Measurements from ENCODE around the gene ARID3B. TPM values are rescaled to one million over a fixed set of nuclear protein-coding genes. Genes with fewer than 3 reads are reported as not detected.

The ARID3B gene
- total RNA-seq, 4 donors from 2014 or later: 3.6 to 6.8 (median 6.7) TPM

DNA sequence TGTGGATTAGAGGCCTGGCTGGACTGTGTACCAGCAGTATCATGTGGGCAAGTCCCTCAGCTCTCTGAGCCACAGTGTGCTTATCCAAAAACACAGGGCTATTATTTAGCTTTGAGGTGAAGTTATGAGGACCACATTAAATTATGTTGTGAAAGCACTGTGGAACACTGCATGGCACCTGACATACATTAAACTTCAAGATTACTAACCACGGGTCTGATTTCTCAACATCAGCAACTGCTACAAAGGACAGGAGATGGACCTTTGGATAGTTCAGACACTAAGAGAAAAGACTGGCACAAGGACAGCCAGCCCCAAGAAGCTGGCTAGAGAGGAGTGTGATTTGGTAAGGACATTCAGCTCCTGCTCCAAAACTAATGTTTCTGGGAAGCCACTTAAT lies 96.0 kb downstream of the ARID3B start:
- Histone ChIP-seq H3K36me3 (peaks cover 25 to 100% (median 92%) of the 10 kb centered on the region in 4 donors), H3K4me3 (no peak overlapping the region), H3K9me3 (no peaks in the 10 kb centered on the region), H3K27ac (replicated peaks in 1 of 4) (no peak overlapping the region), H3K4me1 (peaks cover under 1 to 5% (median under 1%) of the 10 kb centered on the region in 4 donors), H3K27me3 (no peaks in the 10 kb centered on the region)
- TF ChIP-seq POLR2AphosphoS5 (IDR thresholded peaks at IDR 0.05): no peak
- no peak for TF ChIP-seq EP300 (IDR thresholded peaks at IDR 0.05)
- TF ChIP-seq POLR2A (IDR thresholded peaks at IDR 0.05; ENCODE audit: low read depth): no peak
- TF ChIP-seq, protein P1, sequence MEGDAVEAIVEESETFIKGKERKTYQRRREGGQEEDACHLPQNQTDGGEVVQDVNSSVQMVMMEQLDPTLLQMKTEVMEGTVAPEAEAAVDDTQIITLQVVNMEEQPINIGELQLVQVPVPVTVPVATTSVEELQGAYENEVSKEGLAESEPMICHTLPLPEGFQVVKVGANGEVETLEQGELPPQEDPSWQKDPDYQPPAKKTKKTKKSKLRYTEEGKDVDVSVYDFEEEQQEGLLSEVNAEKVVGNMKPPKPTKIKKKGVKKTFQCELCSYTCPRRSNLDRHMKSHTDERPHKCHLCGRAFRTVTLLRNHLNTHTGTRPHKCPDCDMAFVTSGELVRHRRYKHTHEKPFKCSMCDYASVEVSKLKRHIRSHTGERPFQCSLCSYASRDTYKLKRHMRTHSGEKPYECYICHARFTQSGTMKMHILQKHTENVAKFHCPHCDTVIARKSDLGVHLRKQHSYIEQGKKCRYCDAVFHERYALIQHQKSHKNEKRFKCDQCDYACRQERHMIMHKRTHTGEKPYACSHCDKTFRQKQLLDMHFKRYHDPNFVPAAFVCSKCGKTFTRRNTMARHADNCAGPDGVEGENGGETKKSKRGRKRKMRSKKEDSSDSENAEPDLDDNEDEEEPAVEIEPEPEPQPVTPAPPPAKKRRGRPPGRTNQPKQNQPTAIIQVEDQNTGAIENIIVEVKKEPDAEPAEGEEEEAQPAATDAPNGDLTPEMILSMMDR (IDR thresholded peaks at IDR 0.05): no peak
- 80% methylated on average over 1 of the region's 1 CpG for WGBS
- intact Hi-C loops (cut with DNase I): loop anchor here (1.0 to 10.0 kb wide), 3 partner anchors 133 to 318 kb away; partner anchors contain the start of gene RPP25
- DNase-seq (ENCODE audit: extremely low spot score): no peak

DNA sequence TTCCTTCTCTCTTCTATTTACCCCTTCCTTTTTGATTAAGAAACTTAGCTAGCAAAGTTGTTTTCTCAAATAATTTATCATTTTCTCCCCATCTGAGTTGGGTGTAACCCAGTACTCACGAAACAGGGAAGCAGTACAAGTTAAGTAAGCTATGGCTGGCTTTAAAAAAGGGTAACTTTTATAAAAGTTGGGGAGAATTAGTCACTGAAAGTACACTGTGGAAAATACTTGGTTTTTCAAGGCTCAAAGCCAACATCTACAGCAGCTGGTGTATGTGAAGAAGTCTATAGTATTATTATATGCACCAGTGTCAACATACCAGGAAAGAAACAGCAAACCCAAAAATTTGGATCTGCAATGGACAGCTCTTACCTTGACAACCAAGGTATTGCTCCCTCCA lies 100.1 kb downstream of the ARID3B start:
- intact Hi-C loops (cut with DNase I): no loop called here
- H3K27me3 ChIP-seq: no peaks in the 10 kb centered on the region
- DNase-seq (ENCODE audit: extremely low spot score): no peak
- peaks cover 18 to 73% (median 53%) of the 10 kb centered on the region in 4 donors for H3K36me3 ChIP-seq
- TF ChIP-seq EP300 (IDR thresholded peaks at IDR 0.05) (no peak), POLR2A (IDR thresholded peaks at IDR 0.05; ENCODE audit: low read depth) (no peak), POLR2AphosphoS5 (IDR thresholded peaks at IDR 0.05) (no peak)
- TF ChIP-seq, protein P1 (IDR thresholded peaks at IDR 0.05): no peak
- 61% methylated on average over 1 of the region's 1 CpG for WGBS
- H3K27ac ChIP-seq (replicated peaks in 1 of 4): no peak overlapping the region
- H3K4me1 ChIP-seq: peaks cover 16 to 29% (median 18%) of the 10 kb centered on the region in 4 donors
- no peak overlapping the region for H3K4me3 ChIP-seq
- H3K9me3 ChIP-seq: no peaks in the 10 kb centered on the region

DNA sequence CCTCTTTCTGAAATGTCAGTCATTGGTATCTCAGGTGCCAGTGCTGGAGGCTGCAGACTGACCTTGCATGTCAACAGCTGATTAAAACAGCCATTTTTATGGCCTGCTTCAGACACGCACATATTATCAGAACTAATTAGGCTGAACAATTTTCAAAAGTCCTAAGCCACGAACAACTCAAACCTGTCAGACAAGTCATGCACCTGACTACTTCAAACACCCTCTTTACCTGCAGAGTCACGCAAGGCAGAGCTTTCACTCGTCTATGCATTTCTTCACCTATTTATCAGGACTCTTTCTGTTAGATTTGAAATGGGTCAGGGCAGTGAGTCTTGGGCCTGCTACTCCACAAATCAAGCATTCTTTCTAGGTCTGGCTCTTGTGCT lies 101.3 kb downstream of the ARID3B start:
- intact Hi-C loops (cut with DNase I): no loop called here
- Histone ChIP-seq H3K27me3 (no peaks in the 10 kb centered on the region), H3K9me3 (no peaks in the 10 kb centered on the region), H3K4me1 (peaks cover 16 to 32% (median 18%) of the 10 kb centered on the region in 4 donors), H3K36me3 (peaks cover 14 to 65% (median 41%) of the 10 kb centered on the region in 4 donors), H3K27ac (replicated peaks in 1 of 4) (peak overlapping the region in 1 of 4 donors; percentile 6), H3K4me3 (no peak overlapping the region)
- no peak for DNase-seq (ENCODE audit: extremely low spot score)
- 87% methylated on average over 4 of the region's 4 CpGs for WGBS
- no peak for TF ChIP-seq EP300 (IDR thresholded peaks at IDR 0.05)
- TF ChIP-seq, protein P1 (IDR thresholded peaks at IDR 0.05): no peak
- no peak for TF ChIP-seq POLR2A (IDR thresholded peaks at IDR 0.05; ENCODE audit: low read depth)
- no peak for TF ChIP-seq POLR2AphosphoS5 (IDR thresholded peaks at IDR 0.05)

DNA sequence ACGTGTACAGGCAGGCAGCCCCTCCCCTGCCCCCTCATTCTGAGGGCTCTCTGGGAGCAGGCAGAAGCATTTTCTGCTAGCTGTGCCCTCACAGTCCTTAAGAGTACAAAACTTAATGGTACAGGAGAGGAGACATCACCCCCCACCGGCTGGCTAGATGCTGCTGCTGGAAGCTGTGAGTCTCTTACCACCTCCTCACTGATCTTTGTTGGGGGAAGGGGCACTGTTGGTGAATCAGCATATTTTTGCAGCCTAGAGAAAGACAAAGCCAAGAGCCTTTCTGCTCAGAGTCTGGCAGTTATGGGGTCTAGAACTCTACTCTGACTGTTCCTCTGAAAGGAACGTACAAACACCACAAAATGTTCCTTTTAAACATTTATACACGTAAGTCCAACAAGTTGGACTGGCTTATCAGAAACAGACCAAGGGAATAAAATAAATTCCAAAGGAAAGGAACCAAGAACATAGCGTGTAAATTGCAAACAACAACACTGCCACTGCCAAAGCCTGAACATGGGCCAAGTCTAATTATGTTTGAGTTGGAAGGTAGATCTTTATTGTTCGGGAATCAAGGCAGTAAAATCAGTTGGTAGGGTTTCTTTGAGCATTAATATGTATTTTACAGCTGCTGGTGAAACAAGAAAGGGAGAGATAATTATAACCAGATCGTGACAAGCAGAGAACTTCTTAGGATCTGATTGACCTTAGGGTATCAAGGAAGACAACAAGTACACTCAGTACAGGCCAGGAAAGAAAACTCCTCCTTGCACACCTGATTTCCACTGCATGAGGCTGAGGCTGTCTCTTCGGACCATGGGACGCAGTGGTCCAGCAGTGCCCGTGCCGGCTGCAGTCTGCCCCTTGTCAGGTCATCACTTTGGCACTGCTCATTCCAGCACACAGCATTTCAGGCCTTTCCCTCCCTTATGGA lies 102.0 kb downstream of the ARID3B start:
- Histone ChIP-seq H3K9me3 (no peaks in the 10 kb centered on the region), H3K27ac (replicated peaks in 1 of 4) (peak overlapping the region in 1 of 4 donors; percentile 6), H3K4me1 (peaks cover 16 to 32% (median 18%) of the 10 kb centered on the region in 4 donors), H3K27me3 (no peaks in the 10 kb centered on the region), H3K36me3 (peaks cover 14 to 58% (median 35%) of the 10 kb centered on the region in 4 donors), H3K4me3 (no peak overlapping the region)
- WGBS: 63% methylated on average over 11 of the region's 11 CpGs
- intact Hi-C loops (cut with DNase I): no loop called here
- TF ChIP-seq POLR2A (IDR thresholded peaks at IDR 0.05; ENCODE audit: low read depth) (no peak), EP300 (IDR thresholded peaks at IDR 0.05) (no peak), POLR2AphosphoS5 (IDR thresholded peaks at IDR 0.05) (no peak)
- TF ChIP-seq, protein P1 (IDR thresholded peaks at IDR 0.05): no peak
- no peak for DNase-seq (ENCODE audit: extremely low spot score)
